ENCODE data around the gene WDR4.
"Not testable (repeated sequence)": the region's sequence is repeated elsewhere in the genome, so short reads cannot be mapped to it uniquely, and the experiment has no call there.

The WDR4 gene
- total RNA-seq = 17.8 to 43.5 reads per million in 2 experiments

- peak; percentile 98 for DNase-seq (ENCODE audit: low read depth)
Observed at GRCh38 chr21:42878993-42879787, at the start of gene WDR4. TSS of gene WDR4 (minus strand) at chr21:42879539. CDS start at chr21:42879495, 44 bp downstream.

- not testable (repeated sequence) for DNase-seq (ENCODE audit: low read depth)
Observed at GRCh38 chr21:42927474-42928200, 48.3 kb upstream of the WDR4 start.

GRCh38 chr21:42925114-42925926, 46.0 kb upstream of the WDR4 start, which contains the start of gene ERVH48-1:
TSS of gene ERVH48-1 (minus strand) at chr21:42925630. CDS start at chr21:42919006, 6,624 bp downstream.
- DNase-seq (ENCODE audit: low read depth) = no peak

- no peak for DNase-seq (ENCODE audit: low read depth)
Observed at GRCh38 chr21:42924433-42924751, 45.1 kb upstream of the WDR4 start.

GRCh38 chr21:42923553-42924432, 44.5 kb upstream of the WDR4 start:
- DNase-seq (ENCODE audit: low read depth) = peak; percentile 45

GRCh38 chr21:42922918-42923317, 43.6 kb upstream of the WDR4 start:
- no peak for DNase-seq (ENCODE audit: low read depth)

GRCh38 chr21:42921927-42922326, 42.6 kb upstream of the WDR4 start:
- DNase-seq (ENCODE audit: low read depth) = no peak

GRCh38 chr21:42918291-42918690, 39.0 kb upstream of the WDR4 start:
- DNase-seq (ENCODE audit: low read depth) = no peak

GRCh38 chr21:42913476-42913875, 34.1 kb upstream of the WDR4 start:
- DNase-seq (ENCODE audit: low read depth) = no peak

- not testable (repeated sequence) for DNase-seq (ENCODE audit: low read depth)
Observed at GRCh38 chr21:42911920-42912319, 32.6 kb upstream of the WDR4 start.

- DNase-seq (ENCODE audit: low read depth) = not testable (repeated sequence)
Observed at GRCh38 chr21:42908484-42908883, 29.1 kb upstream of the WDR4 start.

- no peak for DNase-seq (ENCODE audit: low read depth)
Observed at GRCh38 chr21:42906233-42906632, 26.9 kb upstream of the WDR4 start.

- no peak for DNase-seq (ENCODE audit: low read depth)
Observed at GRCh38 chr21:42905195-42905594, 25.9 kb upstream of the WDR4 start.

GRCh38 chr21:42903817-42904216, 24.5 kb upstream of the WDR4 start:
- no peak for DNase-seq (ENCODE audit: low read depth)

GRCh38 chr21:42900446-42900845, 21.1 kb upstream of the WDR4 start:
- no peak for DNase-seq (ENCODE audit: low read depth)

- DNase-seq (ENCODE audit: low read depth) = peak; percentile 100
Observed at GRCh38 chr21:42892931-42893755, 13.8 kb upstream of the WDR4 start, which contains the start of gene NDUFV3. TSS of gene NDUFV3 (plus strand) at chr21:42893309. CDS start at chr21:42893334, 25 bp downstream.

- no peak for DNase-seq (ENCODE audit: low read depth)
Observed at GRCh38 chr21:42892582-42892930, 13.2 kb upstream of the WDR4 start.

- DNase-seq (ENCODE audit: low read depth) = no peak
Observed at GRCh38 chr21:42887326-42887725, 8.0 kb upstream of the WDR4 start.

- DNase-seq (ENCODE audit: low read depth) = no peak
Observed at GRCh38 chr21:42883921-42884320, 4.6 kb upstream of the WDR4 start.

- no peak for DNase-seq (ENCODE audit: low read depth)
Observed at GRCh38 chr21:42880352-42880751, 1.0 kb upstream of the WDR4 start.

GRCh38 chr21:42878678-42878992, 704 bp downstream of the WDR4 start:
- DNase-seq (ENCODE audit: low read depth) = no peak

Data from T follicular helper cell (primary cell).